Posterior vena cava (tissue), 2 donors: ENCODE data around the gene MLN. TPM values are rescaled to one million over a fixed set of nuclear protein-coding genes. Genes with fewer than 3 reads are reported as not detected.

ENCODE experiments used
- DNase-seq: peaks from one replicate; pipeline ENCODE4 v3.0.0-alpha.2; 2020; ENCODE audit warnings: low spot score
- intact Hi-C, 2 donors: fragments of 100-400 bp; cut with DNase I; formaldehyde crosslinking; loops; one replicate each; pipeline versions ENCODE4 v1.14.1 to v1.14.2; 2022 to 2023
- total RNA-seq, 2 donors: library from RNA; stranded (reverse); fragmentation: NEBNext Ultra II Directional; extraction: Animal tissue kit (Norgen Biotek cat#: 25700); gene quantifications; one replicate each; pipeline ENCODE4 v1.2.1, GENCODE V29; 2021
- donor health status: DM: yes; HTN: yes; CAD: no.
- donor health status: DM: yes; HTN: yes; CAD: no.

The MLN gene
- total RNA-seq, 2 donors from 2014 or later = not detected

DNA sequence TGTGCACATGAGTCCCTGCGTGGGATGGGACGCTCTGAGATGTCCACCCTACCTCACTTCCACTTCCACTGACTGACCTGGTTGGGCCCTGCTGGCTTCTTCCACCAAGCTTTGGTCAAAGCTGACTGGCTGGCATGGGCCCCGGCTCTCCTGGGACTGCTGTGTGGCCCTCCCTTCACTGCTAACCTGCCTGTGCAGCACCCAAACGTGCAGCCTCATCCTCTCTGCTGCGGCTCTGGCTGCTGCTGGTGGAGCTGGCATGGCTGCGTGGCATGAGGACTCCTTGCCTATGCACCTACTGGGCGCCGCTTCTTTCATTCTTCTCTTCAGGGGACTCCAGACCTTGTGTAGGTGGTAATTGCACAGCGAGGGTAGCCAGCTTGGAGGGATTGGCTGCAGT is 38.4 kb downstream of the MLN start:
- no peak for DNase-seq
- intact Hi-C loops = loop anchor here in 1 of 2 donors (10.0 kb wide), 1 partner anchor 389 kb away; no protein-coding TSS in a partner anchor

DNA sequence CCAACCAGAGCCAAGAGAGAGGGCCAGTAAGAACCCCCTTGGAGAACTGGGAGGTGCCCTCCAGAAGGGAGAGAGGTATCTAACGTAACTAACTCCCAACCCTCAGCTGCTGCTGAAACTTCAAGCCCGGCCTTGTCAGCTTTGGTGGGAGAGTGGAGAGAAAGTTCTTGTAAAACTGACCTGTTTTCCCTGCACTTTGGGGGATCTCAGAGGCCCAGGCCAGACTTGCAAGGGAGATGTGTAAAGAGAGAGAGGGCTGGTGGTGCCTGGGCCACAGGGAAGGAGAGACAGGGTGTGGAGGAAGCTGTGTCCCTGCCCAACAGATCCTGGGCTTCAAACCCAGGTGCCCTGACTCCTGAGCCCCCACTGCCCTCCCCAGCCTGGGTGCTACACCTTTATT is 39.8 kb downstream of the MLN start:
- DNase-seq = no peak
- intact Hi-C loops = loop anchor here in 1 of 2 donors (10.0 kb wide), 1 partner anchor 391 kb away; no protein-coding TSS in a partner anchor

DNA sequence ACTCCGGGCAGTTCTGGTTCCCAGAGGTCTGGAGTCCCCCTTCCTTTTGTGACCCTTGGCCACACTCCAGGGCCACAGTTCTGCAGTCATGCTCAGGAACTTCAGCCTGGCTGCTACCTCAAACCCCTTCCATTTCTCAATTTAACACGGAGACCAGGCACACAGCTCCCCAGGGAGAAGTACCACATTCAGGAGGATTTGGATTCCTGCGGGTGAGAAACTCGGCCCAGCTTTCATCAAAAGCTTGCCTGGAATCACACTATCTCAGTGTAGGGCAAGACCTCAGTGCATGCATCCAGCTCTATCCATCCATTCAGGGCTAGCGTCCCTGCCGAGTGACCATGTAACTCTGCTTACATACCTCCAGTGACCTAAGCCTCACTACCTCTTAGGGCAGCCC is 40.3 kb downstream of the MLN start:
- intact Hi-C loops = loop anchor here in 1 of 2 donors (10.0 kb wide), 1 partner anchor 391 kb away; no protein-coding TSS in a partner anchor
- DNase-seq = no peak

DNA sequence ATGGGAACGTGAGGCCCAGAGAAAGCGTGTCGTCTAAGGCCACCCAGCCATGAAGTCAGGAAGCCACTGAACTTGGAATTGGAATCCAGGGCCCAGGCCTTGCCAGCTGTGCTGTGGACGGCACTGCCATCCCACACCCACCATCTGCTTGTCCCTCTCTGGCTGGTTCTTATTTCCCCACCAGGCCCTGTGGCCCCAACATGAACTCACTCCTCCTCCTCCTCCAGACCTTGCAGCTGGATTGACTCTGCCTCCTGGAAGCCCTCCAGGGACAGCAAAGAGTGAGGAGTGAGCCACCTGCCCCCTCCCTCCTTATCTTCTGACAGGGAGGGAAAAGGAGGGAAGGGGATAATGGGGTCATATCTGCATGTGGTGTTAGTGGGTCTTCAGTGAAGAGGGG is 41.1 kb downstream of the MLN start:
- no peak for DNase-seq
- intact Hi-C loops = loop anchor here in 1 of 2 donors (10.0 kb wide), 1 partner anchor 392 kb away; no protein-coding TSS in a partner anchor

DNA sequence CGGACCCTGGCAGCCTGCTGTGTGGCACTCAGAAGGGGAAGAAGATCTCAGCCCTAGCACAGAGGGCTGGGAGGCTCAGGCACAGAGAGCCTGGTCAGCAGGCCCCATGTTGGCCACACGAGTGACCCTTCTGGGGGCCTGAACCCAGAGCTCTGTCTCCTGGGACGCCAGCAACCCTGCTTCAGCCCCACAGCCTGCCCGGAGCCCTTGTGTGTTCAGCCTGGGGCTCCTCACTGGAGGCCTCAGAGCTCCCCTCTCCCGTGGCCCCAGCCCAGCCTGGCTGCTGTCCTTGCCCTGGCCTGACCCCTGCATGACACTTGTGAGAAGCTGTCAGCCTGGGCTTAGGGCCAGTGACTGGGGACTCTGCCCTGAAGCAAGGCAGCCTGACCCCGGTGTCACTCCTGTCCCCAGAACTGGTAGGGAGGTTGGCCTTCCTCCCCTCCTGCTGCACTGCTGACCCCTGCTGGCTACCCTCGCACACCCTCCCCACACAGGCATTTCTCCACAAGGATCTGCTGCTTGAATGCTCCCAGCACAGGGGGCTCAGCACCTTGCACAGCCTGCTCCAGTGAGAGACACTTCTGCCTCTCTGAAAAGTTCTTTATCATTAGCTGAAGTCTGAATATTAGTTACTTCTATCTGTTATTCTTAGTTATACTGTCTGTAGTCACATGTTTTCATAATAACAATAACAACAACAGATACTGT is 41.7 kb downstream of the MLN start:
- intact Hi-C loops = loop anchor here in 1 of 2 donors (10.0 kb wide), 1 partner anchor 393 kb away; no protein-coding TSS in a partner anchor

DNA sequence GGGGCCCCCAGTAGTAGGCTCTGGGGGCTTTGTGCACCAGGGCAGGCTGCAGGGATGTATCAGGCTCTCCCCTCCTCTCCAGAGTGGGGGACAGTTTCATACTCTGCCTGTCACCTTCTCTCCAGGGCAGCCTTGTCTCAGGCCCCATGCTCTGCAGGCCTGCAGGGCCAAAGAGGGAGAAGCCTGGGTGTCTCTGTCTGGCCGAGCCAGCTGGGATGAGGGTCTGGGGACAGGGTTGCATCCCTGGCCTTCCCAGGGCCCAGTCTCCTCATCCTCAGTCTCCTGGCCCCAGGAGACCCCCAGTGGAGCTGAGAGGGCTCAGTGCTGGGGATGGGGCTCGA is 42.3 kb downstream of the MLN start:
- no peak for DNase-seq
- intact Hi-C loops = loop anchor here in 1 of 2 donors (10.0 kb wide), 1 partner anchor 393 kb away; no protein-coding TSS in a partner anchor

More for the DNA sequence above, 41.7 kb downstream of the MLN start:
- no peak for DNase-seq

DNA sequence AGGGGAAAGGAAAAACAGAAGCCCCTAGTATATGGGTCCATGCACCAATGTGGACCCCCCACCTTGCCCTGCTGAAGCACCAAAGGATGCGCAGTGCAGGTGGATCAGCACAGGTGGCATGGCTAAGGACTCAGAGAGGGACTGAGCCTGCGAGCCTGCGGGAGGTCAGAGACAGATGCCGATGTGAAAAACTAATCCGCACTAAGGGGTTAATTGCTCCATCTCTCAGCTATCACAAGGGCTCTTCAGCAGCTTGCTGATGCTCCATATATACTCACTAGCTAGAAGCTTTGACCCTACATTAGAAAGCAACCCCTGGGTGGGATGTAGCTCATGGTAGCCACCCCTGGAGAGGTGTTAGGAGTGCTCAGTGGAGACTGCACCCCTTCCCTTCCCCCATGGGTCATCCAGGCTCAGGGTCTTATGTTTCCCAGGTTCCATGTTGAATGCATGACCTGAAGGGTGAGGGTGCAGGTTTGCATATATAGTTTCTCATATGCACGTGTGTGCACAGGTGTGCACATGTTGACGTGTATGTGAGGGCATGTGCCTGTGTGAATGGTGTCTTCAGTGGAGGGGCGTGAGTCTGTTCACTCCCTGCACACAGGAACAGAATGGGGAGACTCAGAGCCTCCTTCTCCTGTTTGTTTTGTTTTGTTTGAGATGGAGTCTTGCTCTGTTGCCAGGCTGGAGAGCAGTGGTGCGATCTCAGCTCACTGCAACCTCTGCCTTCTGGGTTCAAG is 43.7 kb downstream of the MLN start:
- intact Hi-C loops = loop anchor here in 1 of 2 donors (10.0 kb wide), 1 partner anchor 395 kb away; no protein-coding TSS in a partner anchor
- no peak for DNase-seq

DNA sequence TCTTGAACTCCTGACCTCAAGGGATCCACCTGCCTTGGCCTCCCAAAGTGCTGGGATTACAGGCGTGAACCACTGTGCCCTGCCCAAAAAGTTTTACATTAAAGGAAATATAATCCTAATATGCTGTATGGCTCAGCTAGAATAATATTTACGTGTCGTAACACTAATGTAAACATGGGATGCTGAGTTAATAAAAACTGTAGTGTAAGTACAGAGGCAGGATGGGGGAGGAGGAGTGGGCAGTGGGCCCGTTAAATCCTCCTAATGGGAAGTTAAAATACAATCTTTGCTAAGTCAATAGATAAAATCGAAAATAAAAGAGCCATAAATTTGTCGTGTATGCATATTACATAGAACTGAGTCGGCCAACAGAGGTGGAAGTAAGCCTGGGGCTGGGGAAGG is 45.0 kb downstream of the MLN start:
- intact Hi-C loops = no loop called here
- no peak for DNase-seq

DNA sequence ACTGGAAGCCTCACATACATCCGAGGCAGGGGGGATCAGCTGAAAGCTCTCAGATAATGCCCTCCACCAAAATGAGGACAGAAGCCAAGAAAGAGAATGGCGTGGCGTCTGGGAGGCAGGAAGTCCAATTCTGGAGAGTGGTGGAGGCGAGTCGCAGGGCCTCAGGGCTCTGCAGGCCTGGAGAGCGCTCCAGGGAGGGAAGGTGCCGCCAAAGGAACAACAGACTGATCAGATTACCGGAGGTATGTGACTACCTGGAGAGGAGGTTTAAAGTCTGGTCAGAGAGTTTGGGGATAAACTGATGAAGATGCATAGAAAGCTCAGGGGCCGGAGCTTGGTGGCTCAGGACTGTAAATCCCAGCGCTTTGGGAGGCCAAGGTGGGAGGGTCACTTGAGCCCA is 45.9 kb downstream of the MLN start:
- no peak for DNase-seq
- intact Hi-C loops = no loop called here

DNA sequence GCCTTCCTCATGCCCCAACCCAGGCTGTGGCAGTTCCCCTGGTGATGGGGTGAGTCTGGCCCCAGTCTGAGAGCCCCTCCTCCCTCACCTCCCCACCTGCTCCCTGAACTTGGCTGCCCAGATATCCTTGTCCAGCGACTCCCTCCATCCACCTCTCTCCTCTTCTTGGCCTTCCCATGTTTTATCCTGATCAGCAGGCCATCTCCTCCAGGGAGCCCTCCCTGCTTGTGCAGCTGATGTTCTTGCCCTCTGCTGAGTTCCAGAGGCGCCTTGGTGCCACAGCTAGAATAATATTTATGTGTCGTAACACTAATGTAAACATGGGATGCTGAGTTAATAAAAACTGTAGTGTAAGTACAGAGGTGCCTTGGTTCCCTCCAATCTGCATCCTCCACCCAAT is 46.7 kb downstream of the MLN start:
- intact Hi-C loops = no loop called here
- no peak for DNase-seq

DNA sequence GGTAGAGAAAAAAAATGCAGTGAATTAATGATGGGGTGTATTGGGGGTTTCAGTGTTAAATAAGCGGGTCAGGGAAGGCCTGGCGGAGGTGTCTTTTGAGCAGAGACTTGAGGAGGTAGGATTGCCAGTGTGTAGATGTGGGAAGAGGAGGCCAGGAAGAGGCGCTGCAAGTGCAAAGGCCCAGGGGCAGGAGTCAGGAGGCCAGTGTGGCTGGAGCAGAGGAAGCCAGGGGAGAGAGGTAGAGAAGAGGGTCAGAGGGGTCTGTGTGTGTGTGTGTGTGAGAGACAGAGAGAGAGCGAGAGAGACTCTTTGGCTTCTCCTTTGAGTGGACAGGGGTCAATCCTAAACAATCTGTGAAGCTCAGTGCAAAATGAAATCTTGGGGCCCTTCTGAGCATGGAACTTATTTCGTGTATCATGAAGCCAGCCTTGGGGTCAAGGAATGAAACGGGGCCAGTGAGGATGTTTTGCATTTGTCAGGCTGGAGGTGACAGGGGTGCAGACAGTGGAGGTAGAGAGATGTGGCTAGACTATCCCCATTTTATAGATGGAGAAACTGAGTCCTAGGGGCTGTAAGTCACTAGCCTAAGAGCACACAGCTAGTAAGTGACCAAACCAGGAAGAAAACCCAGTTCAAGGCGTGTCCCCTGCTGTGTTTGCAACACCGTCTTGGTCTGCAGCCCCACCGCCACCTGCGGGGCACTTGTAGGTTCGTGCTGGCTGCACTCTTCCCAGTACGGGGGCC is 47.4 kb downstream of the MLN start:
- no peak for DNase-seq
- intact Hi-C loops = no loop called here

DNA sequence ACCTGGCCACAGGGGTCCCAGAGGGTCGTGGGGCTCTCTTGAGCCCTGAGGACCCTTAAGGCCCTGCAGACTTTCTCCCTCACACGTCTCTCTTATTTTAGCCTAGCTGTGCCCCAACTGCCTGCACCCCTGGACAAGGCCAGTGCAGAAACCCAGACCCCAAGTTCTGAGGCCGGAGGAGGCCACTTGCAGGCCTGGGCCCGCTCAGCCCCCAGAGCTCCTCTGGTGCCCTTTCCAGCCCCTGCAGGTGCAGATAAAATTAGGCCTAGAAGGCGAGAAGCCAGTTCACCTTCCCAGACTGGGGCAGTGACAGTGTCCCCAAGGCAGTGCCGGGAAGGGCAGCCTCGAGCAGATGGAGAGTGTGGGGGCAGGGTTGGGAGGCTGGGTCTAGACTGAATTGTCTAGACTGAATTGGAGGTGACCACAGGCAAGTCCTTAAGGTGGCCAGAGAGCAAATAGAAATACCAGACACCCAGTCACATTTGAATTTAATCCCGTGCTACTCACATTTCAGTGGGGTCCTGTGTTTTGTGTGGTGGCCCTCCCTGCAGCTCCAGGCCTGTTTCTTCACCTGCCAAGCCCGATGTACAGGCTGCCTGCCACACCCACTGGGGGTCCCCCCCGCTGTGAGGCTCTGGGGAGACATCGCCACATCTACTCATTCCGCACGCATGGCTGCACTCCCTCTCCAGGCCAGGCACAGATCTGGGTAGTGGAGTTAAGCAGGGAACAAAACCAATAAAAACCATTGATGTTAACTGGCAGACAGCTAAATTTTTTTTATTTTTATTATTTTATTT is 48.5 kb downstream of the MLN start:
- no peak for DNase-seq

DNA sequence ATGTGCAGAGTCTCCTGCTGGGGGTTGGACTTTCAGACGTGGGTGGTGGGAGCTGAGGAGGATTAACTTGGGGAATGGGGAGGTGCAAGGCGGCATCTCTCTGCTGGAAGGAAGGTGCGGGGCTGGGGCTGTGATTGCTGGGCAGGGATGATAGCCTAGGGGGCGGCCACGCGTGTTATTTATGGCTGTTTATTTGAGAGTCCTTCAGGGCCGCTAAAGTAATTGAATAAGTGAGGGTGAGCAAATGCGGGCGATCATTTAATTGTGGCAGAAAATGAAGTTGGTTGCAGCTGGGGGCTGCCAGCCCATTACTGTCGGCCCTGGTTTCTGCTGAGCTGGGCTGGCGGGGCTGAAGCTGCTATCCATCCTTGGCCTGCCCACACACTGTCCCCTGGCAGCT is 49.6 kb downstream of the MLN start:
- intact Hi-C loops = no loop called here
- no peak for DNase-seq

More for the DNA sequence above, 48.5 kb downstream of the MLN start:
- intact Hi-C loops = no loop called here

DNA sequence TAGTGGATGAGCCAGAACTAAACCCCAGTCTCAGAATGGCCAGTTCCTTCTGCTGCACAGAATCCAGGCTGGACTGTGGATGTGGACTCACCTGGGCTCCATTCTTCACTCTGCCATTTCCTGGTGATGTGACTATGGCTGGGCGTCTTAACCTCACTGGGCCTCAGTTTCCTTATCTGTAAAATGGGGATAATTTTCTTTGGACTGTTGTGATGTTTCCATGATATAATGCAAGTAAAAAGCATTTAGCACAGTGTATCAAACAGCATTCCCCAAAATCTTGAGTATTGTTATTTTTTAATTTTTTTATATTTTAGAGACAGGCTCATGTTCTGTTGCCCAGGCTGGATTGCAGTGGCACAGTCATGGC is 51.2 kb downstream of the MLN start:
- intact Hi-C loops = loop anchor here in 1 of 2 donors (1.0 kb wide), 1 partner anchor 25 kb away; no protein-coding TSS in a partner anchor
- no peak for DNase-seq

DNA sequence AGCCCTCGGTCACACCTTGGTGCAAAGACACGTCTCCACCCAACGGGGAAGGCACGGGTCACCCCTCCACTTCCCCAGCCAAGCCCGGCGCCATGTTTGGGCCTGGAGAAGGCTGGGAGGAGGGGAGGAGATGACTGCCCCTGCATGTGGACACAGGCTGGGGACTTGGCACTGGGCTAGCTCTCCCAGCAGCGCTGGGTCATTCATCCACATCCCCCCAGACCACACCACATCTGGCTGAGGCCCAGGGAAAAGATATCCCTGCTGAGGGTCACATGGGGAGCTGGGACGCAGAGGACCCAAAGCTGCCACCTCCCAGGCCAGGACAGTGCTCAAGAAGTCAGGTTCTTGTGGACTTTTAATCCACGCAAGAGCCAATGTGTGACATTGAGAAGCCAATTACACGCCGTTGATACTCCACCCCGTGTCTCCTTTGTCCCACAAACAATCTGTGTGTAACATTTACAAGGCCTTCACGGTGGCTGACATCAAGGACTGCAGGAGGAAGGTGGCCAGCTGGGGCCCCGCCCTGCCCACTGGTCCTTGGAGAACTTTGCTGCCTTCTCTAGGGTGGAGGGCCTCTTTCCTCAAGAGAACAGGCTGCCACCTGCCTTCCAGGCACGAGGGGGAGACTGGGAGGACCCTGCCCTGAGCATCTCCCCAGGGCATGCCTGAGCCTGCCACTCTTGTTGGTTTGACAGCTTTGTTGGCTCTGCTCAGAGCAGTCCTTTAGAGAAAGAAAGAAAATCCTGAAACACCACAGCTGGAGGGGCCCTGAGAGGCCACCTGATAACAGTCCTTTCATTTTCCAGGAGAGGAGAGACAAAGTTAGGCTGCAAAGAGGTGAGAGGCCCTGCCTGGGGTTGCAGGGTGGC is 51.8 kb downstream of the MLN start:
- DNase-seq = no peak
- intact Hi-C loops = loop anchor here in 1 of 2 donors (1.0 kb wide), 1 partner anchor 25 kb away; no protein-coding TSS in a partner anchor

DNA sequence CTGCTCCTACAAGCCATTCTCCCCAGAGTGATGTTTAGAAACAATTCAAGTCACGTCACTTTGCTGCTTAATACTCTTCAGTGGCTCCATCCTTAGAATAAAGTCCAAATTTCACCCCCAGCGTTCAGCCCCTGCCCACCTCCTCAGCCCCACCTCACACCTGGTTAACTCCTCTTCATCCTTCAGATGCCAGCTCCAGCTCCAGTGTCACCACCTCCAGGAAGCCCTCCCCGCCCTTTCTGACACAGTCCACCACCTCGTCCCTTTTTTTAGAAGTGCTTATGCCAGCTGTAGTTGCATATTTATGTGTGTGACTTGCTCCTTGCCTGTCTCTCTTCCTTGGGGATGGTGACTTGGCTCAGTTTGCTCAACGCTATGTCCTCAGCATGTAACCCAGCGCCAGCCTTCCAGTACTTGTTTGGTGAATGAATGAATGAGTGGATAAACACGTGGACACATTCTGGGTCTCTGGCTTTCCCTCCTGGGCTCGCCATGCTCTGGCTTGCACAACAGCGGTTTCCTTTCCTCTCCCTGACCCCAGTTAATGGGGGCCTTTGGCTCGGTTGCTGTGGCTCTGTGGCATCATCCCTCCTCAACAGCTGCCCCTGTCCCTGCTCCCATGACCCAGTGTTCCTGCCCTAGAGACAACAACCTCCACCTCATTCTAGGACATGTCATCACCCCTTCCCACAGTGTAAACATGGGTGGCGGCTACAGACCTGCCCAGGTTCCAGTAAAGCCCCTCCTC is 53.4 kb downstream of the MLN start:
- no peak for DNase-seq
- intact Hi-C loops = no loop called here

DNA sequence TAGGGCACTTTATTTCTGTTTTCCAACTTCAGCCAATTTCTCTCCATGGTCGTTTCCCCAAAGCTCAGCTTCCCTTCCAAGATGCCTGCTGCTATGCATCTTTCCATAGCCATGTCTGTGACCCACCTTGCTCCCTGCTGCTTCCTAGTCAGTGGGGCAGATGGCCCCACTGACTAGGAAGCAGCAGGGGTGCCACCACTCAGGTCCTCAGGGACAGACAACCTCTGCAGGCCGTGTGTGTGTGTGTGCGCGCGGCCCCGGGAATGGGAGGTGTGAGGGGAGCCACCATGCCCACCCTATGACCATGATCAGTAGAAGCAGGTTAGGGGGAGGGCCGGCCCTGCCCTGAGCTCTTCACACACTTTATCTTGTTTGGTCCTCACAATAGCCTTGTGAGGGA is 54.4 kb downstream of the MLN start:
- no peak for DNase-seq
- intact Hi-C loops = no loop called here
